Suprapubic skin (tissue), 4 donors: ENCODE data around the gene SEC61A1.

Experiments used
- CTCF ChIP-seq, 2 donors: fragments of 200-600 bp in 1 of 2; fragments of 450-650 bp in 1 of 2; sonication (generic) in 1 of 2; IDR thresholded peaks; one replicate each; pipeline ENCODE4 v1.5.1; 2016 to 2019; ENCODE audit warnings: antibody characterized with exemption in 2 of 2, mild to moderate bottlenecking in 1 of 2, moderate library complexity in 1 of 2
- POLR2A ChIP-seq, 2 donors: fragments of 450-650 bp; IDR thresholded peaks; one replicate each; pipeline ENCODE4 v1.6.1; 2017; ENCODE audit warnings: antibody characterized with exemption in 2 of 2, mild to moderate bottlenecking in 2 of 2, moderate library complexity in 2 of 2
- POLR2AphosphoS5 ChIP-seq, 3 donors: sonication (generic); formaldehyde crosslinking; IDR thresholded peaks; one replicate each; pipeline ENCODE4 v1.6.1; 2017; ENCODE audit warnings: antibody characterized with exemption in 3 of 3

GRCh38 chr3:128082546-128082945 is 30.3 kb downstream of the SEC61A1 start:
- no peak for TF ChIP-seq CTCF (IDR thresholded peaks at IDR 0.05)
- no peak for TF ChIP-seq POLR2AphosphoS5 (IDR thresholded peaks at IDR 0.05)
- TF ChIP-seq POLR2A (IDR thresholded peaks at IDR 0.05) = no peak
